Stimulated activated CD4-positive, alpha-beta T cell treated with anti-CD3 and anti-CD28 coated beads, TNF-alpha, amount 100 ng/mL, for 24 hours (primary cell): ENCODE results near the gene MACROD1.
A peak's percentile ranks its signal among the peaks of the same experiment; 100 is the strongest.

Source experiments
- DNase-seq, 3 experiments: peaks; one replicate each; pipeline ENCODE4 v3.0.0-alpha.2; 2020; ENCODE audit warnings: low read depth in 3 of 3

The MACROD1 gene

DNA sequence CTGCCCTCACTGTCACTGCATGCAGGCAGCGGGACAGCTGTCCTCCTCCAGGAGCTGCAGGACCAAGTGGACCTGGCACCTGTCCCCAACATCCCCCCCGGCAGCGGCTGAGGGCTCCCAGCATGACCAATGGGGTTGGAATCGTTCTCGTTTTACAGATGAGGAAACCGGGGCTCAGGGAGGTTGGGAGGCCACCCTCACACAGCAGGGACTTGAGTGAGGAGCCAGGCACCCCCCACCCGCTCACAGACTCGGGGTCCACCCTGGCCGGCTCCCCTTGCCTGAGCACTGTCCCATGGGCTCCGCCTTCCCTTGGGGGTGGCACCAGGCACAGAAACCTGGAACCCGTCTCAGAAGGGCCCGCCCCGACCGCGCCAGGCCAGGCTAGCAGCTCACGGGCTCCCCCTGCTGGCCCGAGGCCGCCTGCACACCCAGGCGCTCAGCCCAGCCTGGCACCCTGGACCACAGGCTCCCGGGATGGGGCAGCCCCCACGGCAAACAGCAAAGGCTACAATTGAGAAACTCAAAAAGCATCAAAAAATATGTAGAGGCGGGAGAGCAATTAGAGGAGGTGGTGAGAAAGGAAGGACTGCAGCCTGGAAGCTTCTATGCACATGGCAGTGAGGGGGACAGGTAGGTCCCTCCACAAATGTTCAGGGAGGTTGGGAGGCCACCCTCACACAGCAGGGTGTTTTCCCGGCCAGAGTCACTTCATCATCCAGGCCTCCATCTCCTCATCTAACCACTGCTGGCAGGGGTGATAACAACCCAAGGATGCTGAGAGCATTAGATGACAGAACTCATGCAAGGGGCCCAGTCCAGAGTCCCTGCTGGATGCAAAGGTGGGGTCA, 12.8 kb downstream of the MACROD1 start:
- DNase-seq: peak; percentile 37 to 66 (median 61)

- DNase-seq: no peak
Measured at GRCh38 chr11:64151337-64151736, 14.6 kb downstream of the MACROD1 start.

DNA sequence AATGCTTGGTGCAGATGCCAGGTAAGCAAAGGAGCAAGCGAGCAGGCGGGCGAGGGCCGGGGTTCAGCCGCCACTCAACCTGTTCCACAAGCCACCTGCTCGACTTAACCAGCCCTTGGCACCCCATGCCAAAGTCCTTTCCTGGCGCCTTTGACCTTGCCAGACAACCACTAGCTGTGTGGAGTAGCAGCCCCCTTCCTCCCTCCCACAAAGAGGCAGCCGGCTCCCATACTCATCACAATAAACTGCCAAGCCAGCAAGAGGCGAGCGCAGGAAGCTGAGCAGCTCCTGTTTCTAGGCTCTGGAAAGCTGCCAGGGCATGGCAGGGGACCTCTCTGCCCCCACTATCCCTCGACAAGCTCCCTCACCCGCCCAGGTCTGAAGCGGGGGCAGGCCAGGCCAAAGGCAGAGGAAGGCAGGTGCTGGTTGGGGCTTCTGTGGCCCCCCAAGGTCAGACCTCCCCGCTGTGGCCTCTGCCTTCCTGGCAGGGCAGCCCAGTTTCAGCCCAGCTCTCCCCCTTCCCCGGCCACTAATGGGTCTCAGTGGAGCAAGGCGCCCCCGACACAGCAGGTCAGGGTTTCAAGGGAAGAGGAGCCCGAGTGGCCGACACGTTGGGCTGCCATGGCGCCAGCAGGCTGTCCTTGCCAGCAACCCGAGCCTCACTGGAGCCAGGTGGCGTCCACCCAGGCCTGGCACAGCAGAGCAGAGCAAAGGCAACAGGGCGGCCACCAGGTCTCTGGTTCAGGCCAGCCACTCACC, 15.3 kb downstream of the MACROD1 start:
- DNase-seq: no peak

GRCh38 chr11:64150051-64150450, 15.9 kb downstream of the MACROD1 start:
- no peak for DNase-seq

GRCh38 chr11:64148917-64149617, 16.8 kb downstream of the MACROD1 start:
- DNase-seq: no peak

- peak; percentile 55 to 68 (median 55) for DNase-seq
Measured at GRCh38 chr11:64148226-64148916, 17.5 kb downstream of the MACROD1 start.

GRCh38 chr11:64146036-64146955, 19.6 kb downstream of the MACROD1 start:
- peak; percentile 15 to 58 (median 43) for DNase-seq

DNA sequence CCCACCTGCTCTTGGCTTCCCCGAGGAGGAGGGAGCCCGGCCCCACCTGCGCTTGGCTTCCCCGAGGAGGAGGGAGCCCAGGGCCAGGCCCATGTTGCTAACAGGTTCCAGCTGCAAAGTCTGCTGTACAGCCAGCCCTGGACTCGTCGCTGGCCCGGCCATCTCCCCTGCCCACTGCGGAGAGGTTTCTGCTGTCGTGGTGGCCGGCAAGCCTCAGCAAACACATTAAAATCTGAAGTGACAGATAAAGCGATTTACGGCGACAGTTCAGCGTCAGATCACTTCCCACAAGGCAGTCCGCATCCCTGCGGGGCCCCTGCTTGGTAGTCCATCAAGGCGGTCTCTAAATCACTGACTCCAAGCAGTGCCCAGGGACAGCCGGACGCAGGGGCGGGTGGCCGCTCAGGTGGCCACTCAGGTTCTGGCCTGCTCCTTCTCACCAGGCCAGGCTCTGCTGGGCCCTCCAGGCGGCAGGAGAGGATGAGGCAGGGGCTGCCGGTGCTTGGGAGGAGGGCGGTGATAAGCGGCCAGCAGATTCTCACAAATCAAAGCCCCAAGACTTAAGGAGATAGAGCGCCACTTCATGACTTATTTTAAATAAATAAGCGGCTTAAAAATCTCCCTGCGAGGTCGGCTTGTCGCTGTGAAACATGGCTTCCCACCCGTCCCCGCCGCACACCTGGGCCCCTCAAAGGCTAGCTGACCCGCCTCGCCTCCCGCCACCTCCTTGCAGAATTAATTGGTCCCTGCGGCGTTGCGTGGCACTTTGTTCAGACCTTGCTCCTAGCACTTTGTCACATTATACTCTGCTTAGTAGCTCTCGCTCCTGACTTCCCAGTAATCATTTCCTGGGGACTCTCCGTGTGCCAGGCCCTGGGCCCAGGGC, 21.1 kb downstream of the MACROD1 start:
- no peak for DNase-seq

DNA sequence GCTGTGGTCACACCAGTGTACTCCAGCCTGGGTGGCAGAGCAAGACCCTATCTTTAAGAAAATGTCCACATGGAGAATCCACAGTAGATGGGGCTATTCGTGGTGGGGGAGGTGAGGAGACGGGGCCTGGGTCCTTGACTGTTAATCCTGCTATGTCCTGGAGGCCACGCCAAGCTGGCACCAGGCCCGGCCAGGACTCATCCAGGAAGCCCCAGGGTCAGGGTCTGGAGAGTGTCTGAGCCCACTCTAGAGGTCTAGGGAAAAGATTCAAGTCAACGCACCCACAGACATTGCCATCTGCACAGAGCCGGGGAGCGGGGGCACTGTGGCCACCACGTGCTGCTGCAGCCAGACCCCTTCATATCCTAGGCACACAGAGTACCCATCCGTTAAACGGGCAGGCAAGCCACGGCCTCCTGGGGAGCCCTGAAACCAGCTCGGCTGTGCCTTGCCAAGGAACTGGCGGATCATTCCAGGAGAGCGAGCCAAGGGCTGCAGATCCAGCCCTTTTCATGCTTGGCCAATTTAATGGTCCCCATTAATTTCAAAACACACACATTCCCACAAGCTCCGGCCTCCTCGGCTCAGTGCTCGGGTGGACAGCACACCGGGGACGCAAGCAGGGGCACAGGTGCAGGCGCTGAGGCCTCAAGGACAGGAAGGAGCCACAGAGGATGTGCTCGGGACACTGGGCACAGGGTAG, 24.7 kb downstream of the MACROD1 start:
- DNase-seq: no peak

DNA sequence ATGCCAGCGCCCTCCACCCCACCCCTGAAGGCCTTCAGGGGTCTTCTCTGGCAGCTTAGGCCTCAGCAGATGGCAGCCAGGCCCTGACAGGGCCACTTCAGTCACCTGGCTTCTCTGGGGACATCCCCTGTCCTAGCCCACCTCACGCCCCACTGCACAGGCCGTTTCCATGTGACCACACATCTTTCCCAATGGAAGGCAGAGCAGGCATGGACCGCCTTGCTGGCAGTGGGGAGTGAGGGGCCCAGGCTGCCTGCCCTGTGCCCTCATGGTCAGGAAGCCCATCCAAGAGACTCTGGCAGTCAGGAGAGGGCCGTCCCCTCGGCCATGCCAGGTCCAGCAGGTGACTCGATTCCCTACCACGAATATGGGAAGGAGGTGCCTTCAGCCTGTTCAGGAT, 25.8 kb downstream of the MACROD1 start:
- DNase-seq: no peak

GRCh38 chr11:64139049-64139448, 26.9 kb downstream of the MACROD1 start:
- DNase-seq: no peak

GRCh38 chr11:64138398-64138797, 27.5 kb downstream of the MACROD1 start:
- no peak for DNase-seq

DNA sequence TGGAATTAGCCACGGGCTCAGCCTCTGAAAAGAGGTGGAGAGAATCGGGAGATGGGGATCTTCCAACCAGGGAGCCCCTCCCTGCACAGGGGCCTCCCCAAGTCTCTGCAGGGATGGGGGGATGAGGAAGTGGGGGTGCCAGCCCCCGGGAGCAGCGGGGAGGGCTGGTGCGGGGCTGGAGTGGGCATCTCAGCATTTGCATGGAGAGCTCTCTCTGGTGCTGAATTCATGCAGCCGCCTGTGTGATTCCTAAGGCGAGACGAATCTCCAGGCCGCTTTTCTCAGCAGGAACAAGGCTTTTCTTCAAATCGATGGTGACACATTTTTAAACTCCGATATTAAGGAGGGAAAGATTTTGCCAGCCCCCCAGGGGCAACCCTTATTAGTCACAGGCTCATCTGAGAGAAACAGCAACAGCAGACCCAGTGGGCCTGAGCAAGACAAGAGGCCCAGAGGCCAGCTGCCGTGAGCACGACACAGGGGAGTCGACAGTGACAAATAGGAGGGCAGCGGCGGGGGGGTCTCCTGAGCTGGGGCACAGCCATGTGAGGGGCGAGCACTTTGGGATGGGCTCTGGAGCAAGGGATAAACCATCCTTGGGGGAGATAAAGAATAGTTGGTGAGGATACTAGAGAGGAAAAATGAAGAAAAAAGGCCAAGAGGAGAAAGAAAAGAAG, 29.0 kb downstream of the MACROD1 start:
- no peak for DNase-seq

GRCh38 chr11:64135711-64136110, 30.2 kb downstream of the MACROD1 start:
- DNase-seq: no peak

DNA sequence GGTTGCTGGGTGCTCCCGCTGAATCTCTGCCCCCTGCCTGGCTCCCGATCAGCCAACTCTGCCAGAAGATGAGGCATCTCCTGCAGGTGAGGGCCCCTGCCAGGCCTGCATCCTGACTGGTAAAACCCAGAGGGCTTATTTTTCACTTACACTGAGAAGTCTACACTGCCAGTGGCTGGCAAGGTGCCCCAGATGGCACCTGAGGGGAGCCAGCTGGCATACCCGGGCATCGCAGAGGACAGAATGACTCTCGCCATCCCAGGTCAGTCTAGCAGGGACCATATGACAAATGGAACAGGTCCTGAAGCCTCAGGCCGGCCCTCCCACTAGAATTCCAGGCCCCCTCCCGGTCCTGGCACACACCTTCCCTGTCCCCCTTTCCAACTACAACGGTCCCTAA, 30.9 kb downstream of the MACROD1 start:
- DNase-seq: no peak

- DNase-seq: no peak
Measured at GRCh38 chr11:64132982-64133705, 32.8 kb downstream of the MACROD1 start.

DNA sequence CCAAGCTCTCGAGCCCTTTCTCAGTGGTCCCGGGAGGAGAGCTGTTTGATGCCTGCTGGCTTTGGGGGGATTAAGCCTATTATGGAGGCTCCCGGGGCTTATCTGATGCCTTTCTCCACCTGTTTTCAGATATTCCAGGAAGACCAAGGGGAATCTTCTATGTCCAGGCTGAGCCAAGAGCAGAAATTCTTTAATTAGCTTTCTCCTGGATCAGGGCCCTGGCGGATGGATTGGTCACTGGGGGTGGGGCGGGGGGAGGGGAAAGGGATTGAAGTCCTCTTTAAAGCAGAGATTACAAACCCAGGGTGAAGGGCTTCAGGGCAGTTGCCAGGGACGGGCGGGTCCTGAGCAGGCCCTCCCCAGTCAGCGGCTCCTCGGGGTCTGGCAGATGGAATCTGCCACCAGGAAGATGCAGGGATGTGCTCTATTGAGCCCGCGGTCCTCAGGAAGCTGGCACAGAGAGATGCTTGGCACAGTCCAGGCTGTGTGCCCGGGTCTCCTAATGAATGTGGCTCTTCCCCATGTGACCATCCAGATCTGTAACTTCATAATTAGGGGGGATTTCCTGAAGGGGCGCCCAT, 33.6 kb downstream of the MACROD1 start:
- no peak for DNase-seq
